ENCODE results near the gene KCNK5. TPM values are rescaled to one million over a fixed set of nuclear protein-coding genes. Genes with fewer than 3 reads are reported as not detected.

KCNK5 gene
- total RNA-seq, 1 experiment from 2014 or later, result 19.8 TPM

DNA sequence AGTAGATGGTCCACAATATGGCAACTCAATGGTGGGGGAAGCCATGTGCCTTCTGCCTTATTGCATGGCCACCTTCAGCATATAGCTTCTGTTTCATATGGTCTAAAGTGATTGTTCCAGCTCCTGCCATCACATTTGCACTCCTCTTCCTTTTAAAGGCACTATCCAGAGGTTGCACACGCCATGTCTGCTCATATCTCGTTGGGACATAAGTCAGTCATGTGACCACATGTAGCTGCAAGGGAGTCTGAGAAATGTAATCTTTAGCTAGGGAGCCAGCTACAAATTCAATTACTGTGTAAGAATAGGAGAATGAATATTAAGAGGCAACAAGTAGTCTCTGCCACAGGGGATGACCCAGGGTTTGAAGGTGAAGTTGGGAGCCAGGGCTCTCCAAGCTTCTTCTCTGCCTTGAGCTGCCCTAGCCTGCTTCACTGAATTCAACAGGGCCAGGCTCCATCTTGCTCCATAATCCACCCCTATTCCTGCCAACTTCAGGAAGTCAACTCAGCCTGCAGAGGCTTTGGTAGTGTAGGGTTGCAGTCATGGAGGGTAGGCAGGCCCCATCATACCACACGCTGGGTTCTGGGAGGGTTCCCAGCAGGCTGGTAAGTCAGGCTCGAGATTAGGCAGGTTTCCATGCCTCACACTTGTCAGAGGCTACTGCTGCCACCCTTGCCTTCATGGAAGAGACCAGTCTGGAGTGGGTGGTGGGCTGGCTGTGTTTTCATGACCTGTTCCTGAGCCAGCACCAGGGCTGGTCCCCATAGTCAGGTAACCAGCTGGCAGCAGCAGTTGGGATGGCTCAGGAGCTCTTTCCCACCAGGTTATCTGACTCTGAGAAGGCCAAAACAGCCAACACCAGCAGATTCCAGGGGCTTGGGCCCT, 57.5 kb downstream of the KCNK5 start:
- H3K36me3 Mint-ChIP-seq (ENCODE audit: insufficient read depth, unreplicated experiment), result no peaks in the 10 kb centered on the region
- H3K4me1 Mint-ChIP-seq (ENCODE audit: low read depth, unreplicated experiment), result peaks cover 7% of the 10 kb centered on the region
- H3K27me3 Mint-ChIP-seq (ENCODE audit: insufficient read depth, unreplicated experiment), result no peaks in the 10 kb centered on the region
- Histone ChIP-seq H3K27me3 (replicated peaks; ENCODE audit: control insufficient read depth, insufficient read depth, low read length) (no peaks in the 10 kb centered on the region), H3K9me3 (no peaks in the 10 kb centered on the region; the same call in 1 of the 2 replicates), H3K36me3 (ENCODE audit: control insufficient read depth, insufficient read depth, low read length) (no peaks in the 10 kb centered on the region), H3K4me1 (peaks cover 11% of the 10 kb centered on the region), H3K4me3 (ENCODE audit: low read depth, low read length) (no peak overlapping the region)
- no peak overlapping the region for H3K4me3 Mint-ChIP-seq (ENCODE audit: unreplicated experiment)
- H3K27ac Mint-ChIP-seq (ENCODE audit: unreplicated experiment), result no peak overlapping the region
- TF ChIP-seq, protein P1, sequence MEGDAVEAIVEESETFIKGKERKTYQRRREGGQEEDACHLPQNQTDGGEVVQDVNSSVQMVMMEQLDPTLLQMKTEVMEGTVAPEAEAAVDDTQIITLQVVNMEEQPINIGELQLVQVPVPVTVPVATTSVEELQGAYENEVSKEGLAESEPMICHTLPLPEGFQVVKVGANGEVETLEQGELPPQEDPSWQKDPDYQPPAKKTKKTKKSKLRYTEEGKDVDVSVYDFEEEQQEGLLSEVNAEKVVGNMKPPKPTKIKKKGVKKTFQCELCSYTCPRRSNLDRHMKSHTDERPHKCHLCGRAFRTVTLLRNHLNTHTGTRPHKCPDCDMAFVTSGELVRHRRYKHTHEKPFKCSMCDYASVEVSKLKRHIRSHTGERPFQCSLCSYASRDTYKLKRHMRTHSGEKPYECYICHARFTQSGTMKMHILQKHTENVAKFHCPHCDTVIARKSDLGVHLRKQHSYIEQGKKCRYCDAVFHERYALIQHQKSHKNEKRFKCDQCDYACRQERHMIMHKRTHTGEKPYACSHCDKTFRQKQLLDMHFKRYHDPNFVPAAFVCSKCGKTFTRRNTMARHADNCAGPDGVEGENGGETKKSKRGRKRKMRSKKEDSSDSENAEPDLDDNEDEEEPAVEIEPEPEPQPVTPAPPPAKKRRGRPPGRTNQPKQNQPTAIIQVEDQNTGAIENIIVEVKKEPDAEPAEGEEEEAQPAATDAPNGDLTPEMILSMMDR (IDR thresholded peaks at IDR 0.05; ENCODE audit: insufficient read depth in 1 of 2, low read depth in 1 of 2, low read length in 1 of 2, severe bottlenecking in 1 of 2, unreplicated experiment in 1 of 2), result no peak
- DNase-seq, result no peak
- intact Hi-C loops (cut with micrococcal nuclease; ENCODE audit: unreplicated experiment), result no loop called here
- CTCF ChIA-PET, result interaction anchor here (0.7 to 1.2 kb wide), 2 partner anchors 18 to 22 kb away, joined by 3 read pairs; no protein-coding TSS in a partner anchor
- peaks cover 3% of the 10 kb centered on the region for H3K9me3 Mint-ChIP-seq (ENCODE audit: unreplicated experiment)
- no TSS peak for BruUV-seq (replicated peaks)
- POLR2A ChIA-PET, result no interaction called here

GRCh38 chr6:39170860-39171259, 58.4 kb downstream of the KCNK5 start:
- ChIA-PET CTCF (interaction anchor here (1.2 kb wide), 1 partner anchor 19 kb away, joined by 3 read pairs; no protein-coding TSS in a partner anchor), POLR2A (no interaction called here)
- peaks cover 9% of the 10 kb centered on the region for H3K4me1 Mint-ChIP-seq (ENCODE audit: low read depth, unreplicated experiment)
- Histone ChIP-seq H3K9me3 (no peaks in the 10 kb centered on the region; the same call in 1 of the 2 replicates), H3K4me1 (peaks cover 14% of the 10 kb centered on the region), H3K4me3 (ENCODE audit: low read depth, low read length) (no peak overlapping the region), H3K27me3 (replicated peaks; ENCODE audit: control insufficient read depth, insufficient read depth, low read length) (no peaks in the 10 kb centered on the region), H3K36me3 (ENCODE audit: control insufficient read depth, insufficient read depth, low read length) (no peaks in the 10 kb centered on the region)
- no peaks in the 10 kb centered on the region for H3K9me3 Mint-ChIP-seq (ENCODE audit: unreplicated experiment)
- TF ChIP-seq, protein P1 (IDR thresholded peaks at IDR 0.05; ENCODE audit: insufficient read depth in 1 of 2, low read depth in 1 of 2, low read length in 1 of 2, severe bottlenecking in 1 of 2, unreplicated experiment in 1 of 2), result no peak
- intact Hi-C loops (cut with micrococcal nuclease; ENCODE audit: unreplicated experiment), result no loop called here
- DNase-seq, result no peak
- H3K27me3 Mint-ChIP-seq (ENCODE audit: insufficient read depth, unreplicated experiment), result no peaks in the 10 kb centered on the region
- H3K36me3 Mint-ChIP-seq (ENCODE audit: insufficient read depth, unreplicated experiment), result no peaks in the 10 kb centered on the region
- no peak overlapping the region for H3K27ac Mint-ChIP-seq (ENCODE audit: unreplicated experiment)
- no TSS peak for BruUV-seq (replicated peaks)
- H3K4me3 Mint-ChIP-seq (ENCODE audit: unreplicated experiment), result no peak overlapping the region

GRCh38 chr6:39170389-39170788, 58.9 kb downstream of the KCNK5 start:
- TF ChIP-seq, protein P1 (IDR thresholded peaks at IDR 0.05; ENCODE audit: insufficient read depth in 1 of 2, low read depth in 1 of 2, low read length in 1 of 2, severe bottlenecking in 1 of 2, unreplicated experiment in 1 of 2), result no peak
- intact Hi-C loops (cut with micrococcal nuclease; ENCODE audit: unreplicated experiment), result no loop called here

More at GRCh38 chr6:39170389-39170788, 58.9 kb downstream of the KCNK5 start:
- H3K27me3 ChIP-seq (replicated peaks; ENCODE audit: control insufficient read depth, insufficient read depth, low read length), result no peaks in the 10 kb centered on the region
- H3K9me3 ChIP-seq, result no peaks in the 10 kb centered on the region
- Mint-ChIP-seq H3K27me3 (ENCODE audit: insufficient read depth, unreplicated experiment) (no peaks in the 10 kb centered on the region), H3K36me3 (ENCODE audit: insufficient read depth, unreplicated experiment) (no peaks in the 10 kb centered on the region), H3K4me3 (ENCODE audit: unreplicated experiment) (no peak overlapping the region), H3K9me3 (ENCODE audit: unreplicated experiment) (no peaks in the 10 kb centered on the region), H3K27ac (ENCODE audit: unreplicated experiment) (no peak overlapping the region), H3K4me1 (ENCODE audit: low read depth, unreplicated experiment) (peaks cover 9% of the 10 kb centered on the region)
- H3K4me1 ChIP-seq, result peaks cover 14% of the 10 kb centered on the region
- ChIA-PET CTCF (interaction anchor here (1.2 kb wide), 1 partner anchor 19 kb away, joined by 3 read pairs; no protein-coding TSS in a partner anchor), POLR2A (no interaction called here)
- H3K36me3 ChIP-seq (ENCODE audit: control insufficient read depth, insufficient read depth, low read length), result no peaks in the 10 kb centered on the region
- no peak for DNase-seq
- no TSS peak for BruUV-seq (replicated peaks)
- H3K4me3 ChIP-seq (ENCODE audit: low read depth, low read length), result no peak overlapping the region

Measured in Caco-2 (cell line).